ENCODE data around the gene RAB10. TPM values are rescaled to one million over a fixed set of nuclear protein-coding genes. Genes with fewer than 3 reads are reported as not detected.

The RAB10 gene
- total RNA-seq, 2 donors from 2014 or later = 115 to 121 TPM

DNA sequence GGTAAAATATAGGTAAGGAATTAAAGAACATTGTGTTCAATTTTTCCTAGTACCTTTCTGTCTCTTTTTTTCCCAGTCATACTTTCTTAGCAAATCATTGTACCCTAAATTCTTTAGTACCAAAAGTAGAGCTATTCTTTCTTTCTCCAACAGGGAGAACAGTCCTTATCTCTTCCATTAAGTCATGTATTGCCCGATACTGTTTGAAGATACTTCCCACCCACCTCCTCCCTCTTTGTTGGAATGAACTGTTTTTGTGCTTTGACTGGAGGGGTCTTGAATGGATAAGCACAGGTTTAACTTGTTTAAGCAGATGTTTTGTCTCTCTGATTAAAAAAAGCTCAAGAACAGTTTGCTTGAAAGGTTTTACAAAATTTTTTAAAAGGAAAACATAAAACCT lies 41.3 kb downstream of the RAB10 start:
- no peak overlapping the region for H3K9ac ChIP-seq (ENCODE audit: extremely low read depth, low read length, poor library complexity, severe bottlenecking)
- peaks cover 23% of the 10 kb centered on the region for H3K9me3 ChIP-seq (ENCODE audit: control insufficient read depth, low read length)
- no peaks in the 10 kb centered on the region for H3K27me3 Mint-ChIP-seq (ENCODE audit: insufficient read depth)
- H3K36me3 Mint-ChIP-seq (ENCODE audit: low read depth) = peaks cover 21% of the 10 kb centered on the region
- H3K27me3 ChIP-seq (ENCODE audit: control insufficient read depth, insufficient read depth, low read length, poor library complexity, severe bottlenecking) = no peaks in the 10 kb centered on the region
- H3K36me3 ChIP-seq (ENCODE audit: control insufficient read depth, insufficient read depth, low read length) = peaks cover 18% of the 10 kb centered on the region
- peak overlapping the region; percentile 41 for H3K4me3 ChIP-seq (ENCODE audit: low read length)
- TF ChIP-seq, protein P1, sequence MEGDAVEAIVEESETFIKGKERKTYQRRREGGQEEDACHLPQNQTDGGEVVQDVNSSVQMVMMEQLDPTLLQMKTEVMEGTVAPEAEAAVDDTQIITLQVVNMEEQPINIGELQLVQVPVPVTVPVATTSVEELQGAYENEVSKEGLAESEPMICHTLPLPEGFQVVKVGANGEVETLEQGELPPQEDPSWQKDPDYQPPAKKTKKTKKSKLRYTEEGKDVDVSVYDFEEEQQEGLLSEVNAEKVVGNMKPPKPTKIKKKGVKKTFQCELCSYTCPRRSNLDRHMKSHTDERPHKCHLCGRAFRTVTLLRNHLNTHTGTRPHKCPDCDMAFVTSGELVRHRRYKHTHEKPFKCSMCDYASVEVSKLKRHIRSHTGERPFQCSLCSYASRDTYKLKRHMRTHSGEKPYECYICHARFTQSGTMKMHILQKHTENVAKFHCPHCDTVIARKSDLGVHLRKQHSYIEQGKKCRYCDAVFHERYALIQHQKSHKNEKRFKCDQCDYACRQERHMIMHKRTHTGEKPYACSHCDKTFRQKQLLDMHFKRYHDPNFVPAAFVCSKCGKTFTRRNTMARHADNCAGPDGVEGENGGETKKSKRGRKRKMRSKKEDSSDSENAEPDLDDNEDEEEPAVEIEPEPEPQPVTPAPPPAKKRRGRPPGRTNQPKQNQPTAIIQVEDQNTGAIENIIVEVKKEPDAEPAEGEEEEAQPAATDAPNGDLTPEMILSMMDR (conservative IDR thresholded peaks at IDR 0.05) = no peak
- H3K4me1 Mint-ChIP-seq = peaks cover 35% of the 10 kb centered on the region
- no peak overlapping the region for H3K4me3 Mint-ChIP-seq
- DNase-seq = no peak
- H3K27ac Mint-ChIP-seq = no peak overlapping the region
- peaks cover 13% of the 10 kb centered on the region for H3K4me1 ChIP-seq (ENCODE audit: control insufficient read depth, insufficient read depth, low read length)
- no peak overlapping the region for H3K27ac ChIP-seq (ENCODE audit: low read depth, low read length)
- 83% methylated on average over 1 of the region's 1 CpG; no CpG with 5 or more reads in 1 of the 2 experiments for WGBS, 2 experiments (ENCODE audit: insufficient coverage in 1 of 2, insufficient read length in 1 of 2)
- peaks cover 14% of the 10 kb centered on the region for H3K9me3 Mint-ChIP-seq

GRCh38 chr2:26076001-26076587 lies 42.2 kb downstream of the RAB10 start:
- no peak overlapping the region for H3K4me3 Mint-ChIP-seq
- peaks cover 24% of the 10 kb centered on the region for H3K36me3 ChIP-seq (ENCODE audit: control insufficient read depth, insufficient read depth, low read length)
- no peaks in the 10 kb centered on the region for H3K27me3 Mint-ChIP-seq (ENCODE audit: insufficient read depth)
- H3K9ac ChIP-seq (ENCODE audit: extremely low read depth, low read length, poor library complexity, severe bottlenecking) = no peak overlapping the region
- H3K9me3 ChIP-seq (ENCODE audit: control insufficient read depth, low read length) = peaks cover 32% of the 10 kb centered on the region
- H3K27ac Mint-ChIP-seq = no peak overlapping the region
- peaks cover 35% of the 10 kb centered on the region for H3K4me1 Mint-ChIP-seq
- H3K4me3 ChIP-seq (ENCODE audit: low read length) = peak overlapping the region; percentile 41
- H3K27ac ChIP-seq (ENCODE audit: low read depth, low read length) = no peak overlapping the region
- peaks cover 23% of the 10 kb centered on the region for H3K9me3 Mint-ChIP-seq
- TF ChIP-seq, protein P1 (conservative IDR thresholded peaks at IDR 0.05) = no peak
- no peaks in the 10 kb centered on the region for H3K27me3 ChIP-seq (ENCODE audit: control insufficient read depth, insufficient read depth, low read length, poor library complexity, severe bottlenecking)
- H3K36me3 Mint-ChIP-seq (ENCODE audit: low read depth) = peaks cover 30% of the 10 kb centered on the region
- no peak for DNase-seq
- peaks cover 13% of the 10 kb centered on the region for H3K4me1 ChIP-seq (ENCODE audit: control insufficient read depth, insufficient read depth, low read length)
- 80 to 100% methylated on average over 1 of the region's 1 CpG for WGBS, 2 experiments (ENCODE audit: insufficient coverage in 1 of 2, insufficient read length in 1 of 2)

DNA sequence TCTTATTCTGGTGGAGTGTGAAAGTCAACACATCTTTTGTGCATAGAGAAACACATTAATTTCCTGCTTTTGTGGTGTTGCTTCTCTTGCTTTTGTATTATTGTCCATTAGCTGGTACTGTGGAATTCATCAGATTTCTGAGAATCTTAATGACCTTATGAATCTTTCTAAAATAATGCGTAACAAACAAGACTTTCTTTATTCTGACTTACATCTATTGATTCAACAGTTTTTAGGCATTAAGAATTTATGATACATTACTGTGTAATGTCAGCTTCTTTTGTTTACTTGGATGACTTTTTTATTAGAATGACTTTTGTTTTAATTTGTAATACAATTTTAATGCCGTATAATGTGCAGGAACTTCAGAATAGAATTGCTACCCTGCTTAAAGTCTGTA lies 43.4 kb downstream of the RAB10 start:
- H3K36me3 Mint-ChIP-seq (ENCODE audit: low read depth) = peaks cover 36% of the 10 kb centered on the region
- Histone ChIP-seq H3K9me3 (ENCODE audit: control insufficient read depth, low read length) (peaks cover 43% of the 10 kb centered on the region), H3K4me3 (ENCODE audit: low read length) (no peak overlapping the region), H3K27me3 (ENCODE audit: control insufficient read depth, insufficient read depth, low read length, poor library complexity, severe bottlenecking) (no peaks in the 10 kb centered on the region), H3K36me3 (ENCODE audit: control insufficient read depth, insufficient read depth, low read length) (peaks cover 29% of the 10 kb centered on the region), H3K4me1 (ENCODE audit: control insufficient read depth, insufficient read depth, low read length) (peaks cover 13% of the 10 kb centered on the region), H3K9ac (ENCODE audit: extremely low read depth, low read length, poor library complexity, severe bottlenecking) (no peak overlapping the region), H3K27ac (ENCODE audit: low read depth, low read length) (no peak overlapping the region)
- H3K9me3 Mint-ChIP-seq = peaks cover 26% of the 10 kb centered on the region
- H3K27ac Mint-ChIP-seq = no peak overlapping the region
- 97% methylated on average over 2 of the region's 2 CpGs; no CpG with 5 or more reads in 1 of the 2 experiments for WGBS, 2 experiments (ENCODE audit: insufficient coverage in 1 of 2, insufficient read length in 1 of 2)
- no peak overlapping the region for H3K4me3 Mint-ChIP-seq
- H3K4me1 Mint-ChIP-seq = peaks cover 35% of the 10 kb centered on the region
- TF ChIP-seq, protein P1 (conservative IDR thresholded peaks at IDR 0.05) = no peak
- DNase-seq = no peak
- H3K27me3 Mint-ChIP-seq (ENCODE audit: insufficient read depth) = no peaks in the 10 kb centered on the region
